Skeletal muscle satellite cell (primary cell): ENCODE data around the gene ANAPC4.
"Not testable (repeated sequence)": the region's sequence is repeated elsewhere in the genome, so short reads cannot be mapped to it uniquely, and the experiment has no call there.

Experiments used
- H3K27me3 ChIP-seq: 2 replicates; pipeline ENCODE4 v1.7.0; 2013; ENCODE audit warnings: low read length; ENCODE audit not compliant: control insufficient read depth, insufficient read depth
- H3K36me3 ChIP-seq: 2 replicates; pipeline ENCODE4 v1.7.0; 2013; ENCODE audit warnings: mild to moderate bottlenecking, control low read depth, low read length; ENCODE audit not compliant: insufficient read depth
- H3K4me1 ChIP-seq: 2 replicates; pipeline ENCODE4 v1.7.0; 2013; ENCODE audit warnings: low read length; ENCODE audit not compliant: control insufficient read depth, insufficient read depth
- H3K4me2 ChIP-seq: 2 replicates; pipeline ENCODE4 v1.7.0; 2013; ENCODE audit warnings: mild to moderate bottlenecking, low read length
- H3K4me3 ChIP-seq: 2 replicates; pipeline ENCODE4 v1.7.0; 2013; ENCODE audit warnings: low read length
- H3K9ac ChIP-seq: 2 replicates; pipeline ENCODE4 v1.7.0; 2013; ENCODE audit warnings: mild to moderate bottlenecking, low read depth, low read length, moderate library complexity
- H3K9me3 ChIP-seq: replicated peaks from 2 replicates; pipeline ENCODE4 v1.7.0; 2013; ENCODE audit warnings: mild to moderate bottlenecking, control low read depth, low read length

Gene ANAPC4

GRCh38 chr4:25356068-25356467, 21.0 kb upstream of the ANAPC4 start:
- no peaks in the 10 kb centered on the region for H3K36me3 ChIP-seq
- H3K4me2 ChIP-seq = no peak overlapping the region
- no peaks in the 10 kb centered on the region for H3K27me3 ChIP-seq
- no peaks in the 10 kb centered on the region for H3K9me3 ChIP-seq
- H3K4me3 ChIP-seq = no peak overlapping the region
- peaks cover 5% of the 10 kb centered on the region for H3K4me1 ChIP-seq
- no peak overlapping the region for H3K9ac ChIP-seq

- H3K4me1 ChIP-seq = no peaks in the 10 kb centered on the region
- H3K36me3 ChIP-seq = no peaks in the 10 kb centered on the region
- no peak overlapping the region for H3K4me2 ChIP-seq
- H3K4me3 ChIP-seq = no peak overlapping the region
- H3K9ac ChIP-seq = no peak overlapping the region
- no peaks in the 10 kb centered on the region for H3K9me3 ChIP-seq
- no peaks in the 10 kb centered on the region for H3K27me3 ChIP-seq
Observed at GRCh38 chr4:25358515-25359275, 18.4 kb upstream of the ANAPC4 start.

GRCh38 chr4:25361253-25361652, 15.8 kb upstream of the ANAPC4 start:
- Histone ChIP-seq H3K9ac (no peak overlapping the region), H3K9me3 (no peaks in the 10 kb centered on the region), H3K4me3 (no peak overlapping the region), H3K27me3 (no peaks in the 10 kb centered on the region), H3K4me2 (no peak overlapping the region), H3K4me1 (no peaks in the 10 kb centered on the region), H3K36me3 (peaks cover 6% of the 10 kb centered on the region)

GRCh38 chr4:25367004-25367621, 9.9 kb upstream of the ANAPC4 start:
- Histone ChIP-seq H3K4me1 (no peaks in the 10 kb centered on the region), H3K4me2 (no peak overlapping the region), H3K36me3 (peaks cover 6% of the 10 kb centered on the region), H3K9ac (no peak overlapping the region), H3K4me3 (no peak overlapping the region), H3K9me3 (no peaks in the 10 kb centered on the region), H3K27me3 (no peaks in the 10 kb centered on the region)

GRCh38 chr4:25367877-25368276, 9.2 kb upstream of the ANAPC4 start:
- H3K9ac ChIP-seq = no peak overlapping the region
- peaks cover 6% of the 10 kb centered on the region for H3K36me3 ChIP-seq
- no peak overlapping the region for H3K4me2 ChIP-seq
- H3K4me1 ChIP-seq = no peaks in the 10 kb centered on the region
- no peaks in the 10 kb centered on the region for H3K9me3 ChIP-seq
- no peaks in the 10 kb centered on the region for H3K27me3 ChIP-seq
- H3K4me3 ChIP-seq = no peak overlapping the region

- no peak overlapping the region for H3K4me3 ChIP-seq
- peaks cover 6% of the 10 kb centered on the region for H3K36me3 ChIP-seq
- no peaks in the 10 kb centered on the region for H3K27me3 ChIP-seq
Observed at GRCh38 chr4:25368315-25368714, 8.7 kb upstream of the ANAPC4 start.

GRCh38 chr4:25370242-25370641, 6.8 kb upstream of the ANAPC4 start:
- Histone ChIP-seq H3K4me3 (no peak overlapping the region), H3K9ac (no peak overlapping the region), H3K27me3 (no peaks in the 10 kb centered on the region), H3K4me2 (no peak overlapping the region), H3K36me3 (peaks cover 2% of the 10 kb centered on the region), H3K9me3 (no peaks in the 10 kb centered on the region), H3K4me1 (no peaks in the 10 kb centered on the region)

More at GRCh38 chr4:25368315-25368714, 8.7 kb upstream of the ANAPC4 start:
- Histone ChIP-seq H3K4me1 (no peaks in the 10 kb centered on the region), H3K9ac (no peak overlapping the region), H3K4me2 (no peak overlapping the region), H3K9me3 (no peaks in the 10 kb centered on the region)

- not testable (repeated sequence) for H3K27me3 ChIP-seq, H3K9me3 ChIP-seq, H3K4me3 ChIP-seq, H3K4me2 ChIP-seq, H3K4me1 ChIP-seq, H3K36me3 ChIP-seq, H3K9ac ChIP-seq
Observed at GRCh38 chr4:25372549-25372948, 4.5 kb upstream of the ANAPC4 start.

GRCh38 chr4:25377572-25378436, 741 bp downstream of the ANAPC4 start:
- Histone ChIP-seq H3K4me3 (peak overlapping the region; percentile 99), H3K4me2 (peak overlapping the region; percentile 84), H3K36me3 (peaks cover 9% of the 10 kb centered on the region), H3K4me1 (peaks cover 13% of the 10 kb centered on the region), H3K9ac (peak overlapping the region; percentile 91), H3K27me3 (no peaks in the 10 kb centered on the region), H3K9me3 (no peaks in the 10 kb centered on the region)

- Histone ChIP-seq H3K9ac (peak overlapping the region; percentile 91), H3K4me2 (peak overlapping the region; percentile 84), H3K9me3 (no peaks in the 10 kb centered on the region), H3K36me3 (peaks cover 14% of the 10 kb centered on the region), H3K4me3 (peak overlapping the region; percentile 99), H3K4me1 (peaks cover 13% of the 10 kb centered on the region), H3K27me3 (no peaks in the 10 kb centered on the region)
Observed at GRCh38 chr4:25378437-25378743, 1.3 kb downstream of the ANAPC4 start.

- peaks cover 13% of the 10 kb centered on the region for H3K4me1 ChIP-seq
- no peaks in the 10 kb centered on the region for H3K9me3 ChIP-seq
- H3K27me3 ChIP-seq = no peaks in the 10 kb centered on the region
- no peak overlapping the region for H3K4me3 ChIP-seq
- H3K36me3 ChIP-seq = peaks cover 26% of the 10 kb centered on the region
- H3K4me2 ChIP-seq = peak overlapping the region; percentile 84
- H3K9ac ChIP-seq = no peak overlapping the region
Observed at GRCh38 chr4:25379591-25379990, 2.5 kb downstream of the ANAPC4 start.
